K562 (cell line): ENCODE data around the gene ELMO3. TPM values are rescaled to one million over a fixed set of nuclear protein-coding genes. Genes with fewer than 3 reads are reported as not detected.

ENCODE experiments used
- ARID2 ChIP-seq: fragments of 450-650 bp; IDR thresholded peaks from 2 replicates; pipeline ENCODE4 v1.6.1; 2017; ENCODE audit warnings: antibody characterized with exemption, mild to moderate bottlenecking
- ATF7 ChIP-seq: fragments of 450-650 bp; IDR thresholded peaks from 2 replicates; pipeline ENCODE4 v1.7.1; 2014; ENCODE audit warnings: mild to moderate bottlenecking, moderate library complexity
- BHLHE40 ChIP-seq: IDR thresholded peaks from 2 replicates; pipeline ENCODE4 v1.6.1; 2011; ENCODE audit warnings: low read length, improper control_type of control experiment
- E2F8 ChIP-seq: fragments of 450-650 bp; IDR thresholded peaks from 2 replicates; pipeline ENCODE4 v1.7.1; 2018; ENCODE audit warnings: mild to moderate bottlenecking, low read depth; ENCODE audit not compliant: partially characterized antibody
- FIP1L1 ChIP-seq: fragments of 200-400 bp; formaldehyde crosslinking; IDR thresholded peaks from 2 replicates; pipeline ENCODE4 v1.6.1; 2018; ENCODE audit warnings: mild to moderate bottlenecking, low read depth, low read length; ENCODE audit not compliant: poor library complexity, severe bottlenecking
- FOXA1 ChIP-seq: fragments of 450-650 bp; IDR thresholded peaks from 2 replicates; pipeline ENCODE4 v1.6.1; 2016; ENCODE audit warnings: mild to moderate bottlenecking, borderline replicate concordance
- MBD1 ChIP-seq: fragments of 250-450 bp; sonication (Bioruptor Pico); IDR thresholded peaks from 2 replicates; pipeline ENCODE4 v1.8.0; 2022; ENCODE audit warnings: inconsistent platforms
- NCOR1 ChIP-seq: fragments of 450-650 bp; IDR thresholded peaks from 2 replicates; pipeline ENCODE4 v1.6.1; 2016; ENCODE audit warnings: mild to moderate bottlenecking, moderate library complexity
- PTRF ChIP-seq: fragments of 450-650 bp; IDR thresholded peaks from 2 replicates; pipeline ENCODE4 v1.6.1; 2016; ENCODE audit warnings: mild to moderate bottlenecking, missing genetic modification characterization, missing compliant biosample characterization
- SMARCB1 ChIP-seq: IDR thresholded peaks from 2 replicates; pipeline ENCODE4 v1.6.1; 2011; ENCODE audit warnings: improper control_type of control experiment, low read depth; ENCODE audit not compliant: insufficient read length
- TCF7 ChIP-seq: sonication (generic); IDR thresholded peaks from 2 replicates; pipeline ENCODE4 v1.6.1; 2016; ENCODE audit warnings: antibody characterized with exemption, borderline replicate concordance
- ZBTB34 ChIP-seq: fragments of 250-450 bp; sonication (Bioruptor Pico); IDR thresholded peaks from 2 replicates; pipeline ENCODE4 v1.8.0; 2021; ENCODE audit warnings: mild to moderate bottlenecking, moderate library complexity
- ZNF124 ChIP-seq: sonication (generic); formaldehyde crosslinking; IDR thresholded peaks from 2 replicates; pipeline ENCODE4 v1.8.1; 2022; ENCODE audit warnings: missing genetic modification reagents
- ZNF23 ChIP-seq: fragments of 250-450 bp; sonication (Bioruptor Pico); IDR thresholded peaks from 2 replicates; pipeline ENCODE4 v1.4.0; 2020; ENCODE audit warnings: mild to moderate bottlenecking
- ZNF507 ChIP-seq: conservative IDR thresholded peaks from 2 replicates; pipeline ENCODE4 v1.6.1; 2017; ENCODE audit warnings: missing genetic modification characterization, missing compliant biosample characterization
- ZNF518B ChIP-seq: fragments of 250-450 bp; sonication (Bioruptor Pico); IDR thresholded peaks from 2 replicates; pipeline ENCODE4 v1.5.0; 2021; ENCODE audit warnings: mild to moderate bottlenecking, moderate library complexity
- polyA plus RNA-seq, 8 experiments: library from polyadenylated mRNA; depleted of rRNA in 4 of 8; stranded (reverse) in 5 of 8; unstranded in 3 of 8; fragments of >200 nt; fragmentation: Nextera tagmentation in 2 of 8; fragmentation: Illumina TruSeq in 1 of 8; extraction: Ambion mirVana in 2 of 8; extraction: Trizol in 1 of 8; gene quantifications; 2 replicates each; pipeline versions ENCODE4 v1.2.1 to v1.2.3, GENCODE V29; 2011 to 2014; ENCODE audit warnings: inconsistent platforms in 1 of 8, missing spikeins in 1 of 8
- total RNA-seq, 7 experiments: library from RNA; depleted of rRNA in 6 of 7; stranded (reverse); fragments of >200 nt in 6 of 7; fragmentation: Illumina TruSeq in 2 of 7; extraction: Trizol in 2 of 7; gene quantifications; 2 replicates each; pipeline versions ENCODE4 v1.2.1 to v1.2.3, GENCODE V29; 2011 to 2021; ENCODE audit warnings: low replicate concordance in 1 of 7

The ELMO3 gene
- total and polyA plus RNA-seq, 9 of the 15 experiments (the other 6 are each of a cell fraction or from before 2014, with no cell fraction given): 0.04 to 5.1 (median 1.5) TPM

GRCh38 chr16:67183627-67184452, 15.1 kb upstream of the ELMO3 start, which contains the start of gene MATCAP1 (continued):
- no peak for TF ChIP-seq PTRF (tag)
- no peak for TF ChIP-seq ZNF124 (CRISPR knock-in tag)
- TF ChIP-seq ZNF507 (tag): no peak
- TF ChIP-seq SMARCB1: no peak
- TF ChIP-seq ZBTB34 (CRISPR knock-in tag): no peak
- TF ChIP-seq MBD1 (CRISPR knock-in tag): no peak
- TF ChIP-seq BHLHE40: peak; percentile 5; the same call in 1 of the 2 replicates
- TF ChIP-seq TCF7: peak; percentile 80; the same call in 1 of the 2 replicates
- no peak for TF ChIP-seq NCOR1
- peak; percentile 88 for TF ChIP-seq E2F8
- TF ChIP-seq FIP1L1: peak; percentile 71
- no peak for TF ChIP-seq FOXA1
- no peak for TF ChIP-seq ZNF23 (CRISPR knock-in tag)
- no peak for TF ChIP-seq ZNF518B
- TF ChIP-seq ARID2: no peak
- peak; percentile 97 for TF ChIP-seq ATF7
